SK-N-SH treated with all-trans-retinoic acid at 6 μM for 48 hours (cell line): ENCODE measurements around the gene TUBA1C.
"Not testable (repeated sequence)": the region's sequence is repeated elsewhere in the genome, so short reads cannot be mapped to it uniquely, and the experiment has no call there.

Experiments
- ATAC-seq: fragments of 200-7000 bp; cut with Tn5 transposase; 3 replicates; pipeline ENCODE4 v1.9.1; 2020; ENCODE audit warnings: mild to moderate bottlenecking, moderate library complexity
- ARNTL ChIP-seq: fragments of 450-650 bp; formaldehyde crosslinking; IDR thresholded peaks from 2 replicates; pipeline ENCODE4 v1.5.0; 2020; ENCODE audit warnings: low read depth, mild to moderate bottlenecking, moderate library complexity, borderline replicate concordance
- BACH2 ChIP-seq: fragments of 250-450 bp; sonication (Bioruptor Pico); IDR thresholded peaks from 2 replicates; pipeline ENCODE4 v1.9.0; 2021; ENCODE audit warnings: mild to moderate bottlenecking, borderline replicate concordance
- CSDC2 ChIP-seq: fragments of 250-450 bp; sonication (Bioruptor Pico); IDR thresholded peaks from 2 replicates; pipeline ENCODE4 v1.5.0; 2020; ENCODE audit warnings: mild to moderate bottlenecking, moderate library complexity
- CSRNP3 ChIP-seq: fragments of 250-450 bp; sonication (Bioruptor Pico); IDR thresholded peaks from 2 replicates; pipeline ENCODE4 v1.5.1; 2021; ENCODE audit warnings: mild to moderate bottlenecking, moderate library complexity
- ESRRG ChIP-seq: fragments of 250-450 bp; sonication (Bioruptor Pico); IDR thresholded peaks from 2 replicates; pipeline ENCODE4 v1.6.1; 2021; ENCODE audit warnings: mild to moderate bottlenecking
- GLIS3 ChIP-seq: fragments of 250-450 bp; sonication (Bioruptor Pico); IDR thresholded peaks from 2 replicates; pipeline ENCODE4 v1.5.0; 2020; ENCODE audit warnings: mild to moderate bottlenecking, moderate library complexity
- PATZ1 ChIP-seq: fragments of 250-450 bp; sonication (Bioruptor Pico); IDR thresholded peaks from 2 replicates; pipeline ENCODE4 v1.8.0; 2020; ENCODE audit warnings: mild to moderate bottlenecking, moderate library complexity, borderline replicate concordance
- POU6F1 ChIP-seq: fragments of 250-450 bp; sonication (Bioruptor Pico); IDR thresholded peaks from 2 replicates; pipeline ENCODE4 v1.8.0; 2021; ENCODE audit warnings: low read depth, mild to moderate bottlenecking, moderate library complexity, borderline replicate concordance
- PPARA ChIP-seq: fragments of 250-450 bp; sonication (Bioruptor Pico); IDR thresholded peaks from 2 replicates; pipeline ENCODE4 v1.5.0; 2020; ENCODE audit warnings: mild to moderate bottlenecking, borderline replicate concordance
- RARB ChIP-seq: fragments of 250-450 bp; sonication (Bioruptor Pico); IDR thresholded peaks from 2 replicates; pipeline ENCODE4 v1.8.0; 2021; ENCODE audit warnings: mild to moderate bottlenecking, moderate library complexity
- SNAI2 ChIP-seq: fragments of 250-450 bp; sonication (Bioruptor Pico); IDR thresholded peaks from 2 replicates; pipeline ENCODE4 v1.5.0; 2020; ENCODE audit warnings: mild to moderate bottlenecking, moderate library complexity
- TCF4 ChIP-seq: fragments of 250-450 bp; sonication (Bioruptor Pico); IDR thresholded peaks from 2 replicates; pipeline ENCODE4 v1.8.0; 2021; ENCODE audit warnings: mild to moderate bottlenecking, moderate library complexity, borderline replicate concordance
- TOX ChIP-seq: fragments of 250-450 bp; sonication (Bioruptor Pico); IDR thresholded peaks from 2 replicates; pipeline ENCODE4 v1.8.0; 2021; ENCODE audit warnings: mild to moderate bottlenecking, moderate library complexity, borderline replicate concordance
- TSHZ2 ChIP-seq: fragments of 250-450 bp; sonication (Bioruptor Pico); IDR thresholded peaks from 2 replicates; pipeline ENCODE4 v1.5.0; 2020; ENCODE audit warnings: mild to moderate bottlenecking, moderate library complexity
- ZC3H10 ChIP-seq: fragments of 250-450 bp; sonication (Bioruptor Pico); IDR thresholded peaks from 2 replicates; pipeline ENCODE4 v1.5.1; 2021; ENCODE audit warnings: mild to moderate bottlenecking, moderate library complexity
- ZFP30 ChIP-seq: fragments of 450-650 bp; formaldehyde crosslinking; IDR thresholded peaks from 2 replicates; pipeline ENCODE4 v1.5.0; 2022; ENCODE audit warnings: mild to moderate bottlenecking, moderate library complexity
- ZNF70 ChIP-seq: fragments of 450-650 bp; formaldehyde crosslinking; IDR thresholded peaks from 2 replicates; pipeline ENCODE4 v1.5.0; 2020; ENCODE audit warnings: mild to moderate bottlenecking, moderate library complexity
- ZNF8 ChIP-seq: fragments of 450-650 bp; formaldehyde crosslinking; IDR thresholded peaks from 2 replicates; pipeline ENCODE4 v1.5.0; 2020; ENCODE audit warnings: mild to moderate bottlenecking, moderate library complexity

The TUBA1C gene

GRCh38 chr12:49261721-49262120 lies 3.2 kb upstream of the TUBA1C start (continued):
- no peak for TF ChIP-seq ZNF70 (CRISPR knock-in tag)

- ATAC-seq = no peak
- TF ChIP-seq CSDC2 (CRISPR knock-in tag) = no peak
- no peak for TF ChIP-seq ARNTL
- no peak for TF ChIP-seq ZNF8 (CRISPR knock-in tag)
- TF ChIP-seq ESRRG = no peak
- no peak for TF ChIP-seq CSRNP3
- no peak for TF ChIP-seq PATZ1
- TF ChIP-seq TOX (CRISPR knock-in tag) = no peak
- no peak for TF ChIP-seq GLIS3 (CRISPR knock-in tag)
- TF ChIP-seq BACH2 (CRISPR knock-in tag) = no peak
- TF ChIP-seq RARB (CRISPR knock-in tag) = no peak
- TF ChIP-seq ZNF70 (CRISPR knock-in tag) = no peak
- TF ChIP-seq POU6F1 = no peak
- TF ChIP-seq ZC3H10 (CRISPR knock-in tag) = no peak
- no peak for TF ChIP-seq TSHZ2 (CRISPR knock-in tag)
- TF ChIP-seq PPARA = no peak
These were observed 1.5 kb upstream of the TUBA1C start for GRCh38 chr12:49263400-49263763.

- ATAC-seq = no peak
- TF ChIP-seq POU6F1 = no peak
- no peak for TF ChIP-seq ZFP30
- no peak for TF ChIP-seq SNAI2 (CRISPR knock-in tag)
- no peak for TF ChIP-seq TCF4 (CRISPR knock-in tag)
These were observed 413 bp upstream of the TUBA1C start for GRCh38 chr12:49264466-49264872.

GRCh38 chr12:49269191-49269590 lies 4.3 kb downstream of the TUBA1C start:
- not testable (repeated sequence) for ATAC-seq
